HEK293T (cell line): Measurements from ENCODE around the gene SCYGR1.

ENCODE experiments used
- BHLHE40 ChIP-seq: fragments of 450-650 bp; IDR thresholded peaks from 2 replicates; pipeline ENCODE4 v1.6.1; 2016; ENCODE audit warnings: mild to moderate bottlenecking, moderate library complexity, borderline replicate concordance
- FOXA1 ChIP-seq: fragments of 450-650 bp; IDR thresholded peaks from 2 replicates; pipeline ENCODE4 v1.6.1; 2016; ENCODE audit warnings: mild to moderate bottlenecking
- FOXK2 ChIP-seq: fragments of 450-650 bp; IDR thresholded peaks from 2 replicates; pipeline ENCODE4 v1.6.1; 2016; ENCODE audit warnings: mild to moderate bottlenecking
- FOXM1 ChIP-seq: fragments of 450-650 bp; IDR thresholded peaks from 2 replicates; pipeline ENCODE4 v1.6.1; 2017; ENCODE audit warnings: mild to moderate bottlenecking, borderline replicate concordance
- HDGF ChIP-seq: fragments of 450-650 bp; IDR thresholded peaks from 2 replicates; pipeline ENCODE4 v1.6.1; 2017; ENCODE audit warnings: antibody characterized with exemption, borderline replicate concordance
- LEF1 ChIP-seq: fragments of 450-650 bp; IDR thresholded peaks from 2 replicates; pipeline ENCODE4 v1.6.1; 2017; ENCODE audit warnings: mild to moderate bottlenecking, borderline replicate concordance

DNA sequence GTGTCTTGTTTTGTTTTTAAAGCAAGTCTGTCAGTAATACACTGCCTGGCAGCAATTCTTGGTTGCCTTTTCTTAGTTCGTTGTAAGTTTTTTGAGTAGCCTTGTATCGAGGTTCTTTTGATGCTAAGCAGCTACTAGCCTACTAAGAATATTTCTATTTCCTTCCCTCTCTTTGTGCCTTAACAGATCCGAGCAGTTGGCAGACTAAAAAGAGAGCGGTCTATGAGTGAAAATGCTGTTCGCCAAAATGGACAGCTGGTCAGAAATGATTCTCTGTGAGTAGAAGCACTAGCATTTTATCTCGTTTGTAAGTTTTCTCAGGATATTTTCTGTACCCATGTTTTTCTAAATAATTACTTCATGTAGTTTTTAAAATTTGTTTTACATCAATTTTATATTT, 47.6 kb downstream of the SCYGR1 start:
- TF ChIP-seq FOXK2, result no peak
- TF ChIP-seq FOXA1, result no peak
- TF ChIP-seq BHLHE40, result no peak
- no peak for TF ChIP-seq FOXM1
- TF ChIP-seq HDGF, result no peak
- no peak for TF ChIP-seq LEF1
